Stomach smooth muscle (tissue), 2 donors: ENCODE data around the gene RPGRIP1.

Source experiments
- H3K27ac ChIP-seq: one replicate; pipeline ENCODE4 v1.7.0; 2013; ENCODE audit warnings: mild to moderate bottlenecking, low read length, inconsistent platforms
- H3K27me3 ChIP-seq, 2 donors: one replicate each; pipeline ENCODE4 v1.7.0; 2013; ENCODE audit warnings: low read length in 2 of 2; ENCODE audit not compliant: insufficient read depth in 2 of 2, control insufficient read depth in 1 of 2
- H3K36me3 ChIP-seq, 2 donors: one replicate each; pipeline ENCODE4 v1.7.0; 2013; ENCODE audit warnings: low read length in 2 of 2; ENCODE audit not compliant: control insufficient read depth in 2 of 2, insufficient read depth in 2 of 2
- H3K4me1 ChIP-seq: one replicate; pipeline ENCODE4 v1.7.0; 2013; ENCODE audit warnings: low read length; ENCODE audit not compliant: control insufficient read depth, insufficient read depth
- H3K4me3 ChIP-seq, 2 donors: one replicate each; pipeline ENCODE4 v1.7.0; 2013; ENCODE audit warnings: low read length in 2 of 2
- H3K9ac ChIP-seq, 2 donors: one replicate each; pipeline ENCODE4 v1.7.0; 2013; ENCODE audit warnings: low read length in 2 of 2, mild to moderate bottlenecking in 1 of 2
- H3K9me3 ChIP-seq, 2 donors: one replicate each; pipeline ENCODE4 v1.7.0; 2013; ENCODE audit warnings: low read length in 2 of 2; ENCODE audit not compliant: control insufficient read depth in 2 of 2
- donor health status: healthy.
- donor health status: Pancreatic carcinoma.

The RPGRIP1 gene

GRCh38 chr14:21279783-21280182, at the start of gene RPGRIP1:
Gene RPGRIP1 (plus strand): TSS chr14:21280083. CDS start chr14:21287977, 7,894 bp downstream.
- Histone ChIP-seq H3K4me3 (no peak within 1 kb of the TSS), H3K27ac (no peak within 1 kb of the TSS), H3K27me3 (no peaks in the 10 kb centered on the region), H3K4me1 (no peaks in the 10 kb centered on the region), H3K36me3 (no peaks in the 10 kb centered on the region), H3K9ac (no peak within 1 kb of the TSS), H3K9me3 (no peaks in the 10 kb centered on the region)

- peaks cover 22 to 29% of the 10 kb centered on the region in 2 donors for H3K36me3 ChIP-seq
- H3K27ac ChIP-seq = no peak overlapping the region
- H3K4me1 ChIP-seq = peaks cover 4% of the 10 kb centered on the region
Measured at GRCh38 chr14:21231020-21231652, 48.7 kb upstream of the RPGRIP1 start.

GRCh38 chr14:21233457-21234076, 46.3 kb upstream of the RPGRIP1 start:
- Histone ChIP-seq H3K9ac (no peak overlapping the region), H3K4me1 (peaks cover 4% of the 10 kb centered on the region), H3K27ac (no peak overlapping the region), H3K9me3 (no peaks in the 10 kb centered on the region), H3K4me3 (no peak overlapping the region), H3K27me3 (no peaks in the 10 kb centered on the region), H3K36me3 (peaks cover 16 to 18% of the 10 kb centered on the region in 2 donors)

More at GRCh38 chr14:21231020-21231652, 48.7 kb upstream of the RPGRIP1 start:
- no peak overlapping the region for H3K9ac ChIP-seq
- H3K27me3 ChIP-seq = no peaks in the 10 kb centered on the region
- no peak overlapping the region for H3K4me3 ChIP-seq
- no peaks in the 10 kb centered on the region for H3K9me3 ChIP-seq

- peaks cover 15 to 16% of the 10 kb centered on the region in 2 donors for H3K36me3 ChIP-seq
- H3K9ac ChIP-seq = no peak overlapping the region
- H3K9me3 ChIP-seq = no peaks in the 10 kb centered on the region
- H3K27me3 ChIP-seq = no peaks in the 10 kb centered on the region
- peaks cover 4% of the 10 kb centered on the region for H3K4me1 ChIP-seq
- H3K27ac ChIP-seq = no peak overlapping the region
- no peak overlapping the region for H3K4me3 ChIP-seq
Measured at GRCh38 chr14:21234112-21234511, 45.8 kb upstream of the RPGRIP1 start.

- H3K36me3 ChIP-seq = peaks cover 0 to 4% of the 10 kb centered on the region in 2 donors
- H3K9me3 ChIP-seq = no peaks in the 10 kb centered on the region
- H3K4me3 ChIP-seq = no peak overlapping the region
- no peak overlapping the region for H3K27ac ChIP-seq
- no peak overlapping the region for H3K9ac ChIP-seq
- no peaks in the 10 kb centered on the region for H3K4me1 ChIP-seq
- H3K27me3 ChIP-seq = no peaks in the 10 kb centered on the region
Measured at GRCh38 chr14:21236948-21237797, 42.7 kb upstream of the RPGRIP1 start.

GRCh38 chr14:21238823-21239518, 40.9 kb upstream of the RPGRIP1 start:
- H3K9me3 ChIP-seq = no peaks in the 10 kb centered on the region
- peaks cover 4 to 6% of the 10 kb centered on the region in 2 donors for H3K36me3 ChIP-seq
- H3K27me3 ChIP-seq = no peaks in the 10 kb centered on the region
- H3K27ac ChIP-seq = no peak overlapping the region
- no peak overlapping the region for H3K9ac ChIP-seq
- H3K4me3 ChIP-seq = no peak overlapping the region
- H3K4me1 ChIP-seq = no peaks in the 10 kb centered on the region

GRCh38 chr14:21240417-21240816, 39.5 kb upstream of the RPGRIP1 start:
- no peak overlapping the region for H3K4me3 ChIP-seq
- H3K9me3 ChIP-seq = no peaks in the 10 kb centered on the region
- H3K4me1 ChIP-seq = no peaks in the 10 kb centered on the region
- peaks cover 6 to 10% of the 10 kb centered on the region in 2 donors for H3K36me3 ChIP-seq
- H3K9ac ChIP-seq = no peak overlapping the region
- H3K27me3 ChIP-seq = no peaks in the 10 kb centered on the region
- no peak overlapping the region for H3K27ac ChIP-seq

GRCh38 chr14:21241218-21241819, 38.6 kb upstream of the RPGRIP1 start:
- H3K9ac ChIP-seq = no peak overlapping the region
- H3K9me3 ChIP-seq = no peaks in the 10 kb centered on the region
- H3K4me1 ChIP-seq = peaks cover 5% of the 10 kb centered on the region
- no peak overlapping the region for H3K4me3 ChIP-seq
- no peaks in the 10 kb centered on the region for H3K27me3 ChIP-seq
- no peak overlapping the region for H3K27ac ChIP-seq
- peaks cover 6 to 10% of the 10 kb centered on the region in 2 donors for H3K36me3 ChIP-seq

- Histone ChIP-seq H3K36me3 (peaks cover 7 to 16% of the 10 kb centered on the region in 2 donors), H3K4me1 (peaks cover 9% of the 10 kb centered on the region), H3K9me3 (no peaks in the 10 kb centered on the region), H3K9ac (no peak overlapping the region), H3K4me3 (no peak overlapping the region), H3K27ac (no peak overlapping the region), H3K27me3 (no peaks in the 10 kb centered on the region)
Measured at GRCh38 chr14:21244544-21244943, 35.3 kb upstream of the RPGRIP1 start.

- H3K9me3 ChIP-seq = no peaks in the 10 kb centered on the region
- H3K4me3 ChIP-seq = no peak overlapping the region
- peaks cover 9% of the 10 kb centered on the region for H3K4me1 ChIP-seq
- no peaks in the 10 kb centered on the region for H3K27me3 ChIP-seq
- peaks cover 10 to 19% of the 10 kb centered on the region in 2 donors for H3K36me3 ChIP-seq
- no peak overlapping the region for H3K27ac ChIP-seq
- no peak overlapping the region for H3K9ac ChIP-seq
Measured at GRCh38 chr14:21245813-21246212, 34.1 kb upstream of the RPGRIP1 start.
